Prostate gland (tissue), 2 donors: Measurements from ENCODE around the gene TNNC2. TPM values are rescaled to one million over a fixed set of nuclear protein-coding genes. Genes with fewer than 3 reads are reported as not detected.

Experiments used
- DNase-seq: peaks from one replicate; pipeline ENCODE4 v3.0.0-alpha.2; 2019; ENCODE audit warnings: low spot score
- H3K27ac ChIP-seq, 2 donors: fragments of 200-600 bp; sonication (generic); 2 replicates each; pipeline ENCODE4 v1.5.1; 2017 to 2019
- H3K27me3 ChIP-seq: fragments of 200-600 bp; sonication (generic); replicated peaks from 2 replicates; pipeline ENCODE4 v1.5.1; 2019; ENCODE audit not compliant: insufficient read depth
- H3K36me3 ChIP-seq, 2 donors: fragments of 200-600 bp; sonication (generic); 1 replicate in 1 of 2; 2 replicates in 1 of 2; pipeline versions ENCODE4 v1.5.1 to v1.8.1; 2017 to 2019
- H3K4me1 ChIP-seq: fragments of 200-600 bp; sonication (generic); replicated peaks from 2 replicates; pipeline ENCODE4 v1.5.1; 2019
- H3K4me3 ChIP-seq, 2 donors: fragments of 200-600 bp; sonication (generic); 2 replicates each; pipeline ENCODE4 v1.5.1; 2017 to 2019
- H3K9me3 ChIP-seq: fragments of 200-600 bp; sonication (generic); 2 replicates; pipeline ENCODE4 v1.5.1; 2017
- CTCF ChIP-seq, 4 experiments: fragments of 200-600 bp in 2 of 4; fragments of 450-650 bp in 2 of 4; sonication (generic) in 2 of 4; IDR thresholded peaks; 1 replicate in 3 of 4; 2 replicates in 1 of 4; pipeline ENCODE4 v1.5.1; 2016 to 2019; ENCODE audit warnings: antibody characterized with exemption in 4 of 4, mild to moderate bottlenecking in 2 of 4, moderate library complexity in 2 of 4
- POLR2A ChIP-seq: fragments of 450-650 bp; IDR thresholded peaks from one replicate; pipeline ENCODE4 v1.6.1; 2016; ENCODE audit warnings: antibody characterized with exemption, mild to moderate bottlenecking
- POLR2AphosphoS5 ChIP-seq: sonication (generic); formaldehyde crosslinking; IDR thresholded peaks from one replicate; pipeline ENCODE4 v1.6.1; 2017; ENCODE audit warnings: antibody characterized with exemption
- WGBS: methylation state at CpG from one replicate; pipeline ENCODE4 v1.1.5; 2018; 5-methylcytosine and 5-hydroxymethylcytosine counted together
- intact Hi-C: fragments of 100-400 bp; cut with DNase I; formaldehyde crosslinking; loops from one replicate; pipeline ENCODE4 v1.14.2; 2022
- total RNA-seq, 2 donors: library from RNA; depleted of rRNA; stranded (reverse); fragments of >200 nt; gene quantifications; one replicate each; pipeline ENCODE4 v1.1.0, GENCODE V29; 2016

Gene TNNC2
- total RNA-seq, 2 donors from 2014 or later, result 2.1 to 3.0 TPM

DNA sequence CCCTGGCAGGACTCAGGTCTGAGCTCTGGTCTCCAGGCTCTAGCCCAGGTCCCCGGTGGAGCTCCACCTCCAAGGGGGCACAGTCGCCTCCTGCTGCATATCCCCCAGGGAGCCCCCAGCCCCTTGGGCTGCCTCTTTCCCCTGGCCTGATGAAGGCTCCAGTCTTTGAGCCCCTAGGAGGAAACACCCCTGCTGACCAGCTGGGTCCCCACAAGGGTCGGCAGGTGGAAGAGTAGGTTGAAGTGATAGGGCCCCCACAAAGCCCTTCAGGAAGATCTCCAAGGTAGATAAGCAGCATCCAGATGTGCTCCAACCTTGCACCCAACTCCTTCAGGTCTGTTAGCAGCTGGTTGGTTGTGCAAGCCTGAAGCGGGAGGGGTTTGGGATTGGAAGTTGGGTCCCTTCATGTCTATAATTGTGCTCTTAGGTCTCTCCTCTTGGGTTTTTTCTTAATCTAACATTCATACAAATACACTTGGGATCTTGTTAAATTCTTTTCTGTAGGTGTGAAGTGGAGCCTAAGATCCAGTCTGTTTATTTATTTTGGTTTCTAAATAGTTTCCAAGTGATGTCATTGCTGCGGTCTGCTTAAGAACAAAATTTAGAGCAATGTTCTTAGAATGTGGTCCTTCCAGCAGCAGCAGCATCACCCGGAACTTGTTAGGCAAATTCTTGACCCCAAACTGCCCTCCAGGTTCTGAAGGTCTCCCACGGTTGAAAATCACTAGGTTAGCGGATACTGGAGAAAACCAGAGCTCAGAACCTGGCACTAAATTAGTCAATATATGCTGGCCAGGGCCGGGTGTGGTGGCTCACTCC lies 9.5 kb downstream of the TNNC2 start:
- Histone ChIP-seq H3K4me1 (peaks cover 3% of the 10 kb centered on the region), H3K27me3 (no peaks in the 10 kb centered on the region), H3K9me3 (no peaks in the 10 kb centered on the region), H3K36me3 (no peaks in the 10 kb centered on the region), H3K4me3 (no peak overlapping the region), H3K27ac (no peak overlapping the region)
- 59% methylated on average over 7 of the region's 9 CpGs for WGBS
- no peak for TF ChIP-seq POLR2A
- no peak for TF ChIP-seq CTCF (IDR thresholded peaks at IDR 0.05)
- TF ChIP-seq POLR2AphosphoS5, result no peak
- no peak for DNase-seq
- intact Hi-C loops, result no loop called here

DNA sequence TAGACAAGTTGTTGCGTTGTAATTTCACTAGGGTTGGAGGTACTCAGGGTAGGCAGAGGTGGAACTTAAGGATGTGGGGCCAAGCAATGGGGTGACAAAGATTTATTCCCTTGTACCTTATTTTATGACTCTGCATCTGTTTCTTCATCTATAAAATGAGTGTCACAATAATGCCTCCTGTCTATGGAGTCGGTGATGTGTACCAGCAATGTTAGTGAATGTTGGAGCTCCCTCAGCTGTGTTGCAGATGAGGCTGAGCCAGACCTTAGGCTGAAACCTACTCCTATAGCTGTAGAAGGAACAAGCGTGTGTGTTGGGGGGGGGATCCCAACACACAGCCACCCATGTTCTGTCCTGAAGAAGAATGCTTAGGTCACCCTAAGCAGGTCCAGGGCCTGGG lies 10.2 kb downstream of the TNNC2 start:
- no peak for TF ChIP-seq CTCF (IDR thresholded peaks at IDR 0.05)
- TF ChIP-seq POLR2AphosphoS5, result no peak
- TF ChIP-seq POLR2A, result no peak
- Histone ChIP-seq H3K27ac (no peak overlapping the region), H3K36me3 (no peaks in the 10 kb centered on the region), H3K4me3 (no peak overlapping the region), H3K9me3 (no peaks in the 10 kb centered on the region), H3K4me1 (peaks cover 4% of the 10 kb centered on the region), H3K27me3 (no peaks in the 10 kb centered on the region)
- no peak for DNase-seq
- intact Hi-C loops, result no loop called here
- WGBS, result 76% methylated on average over 3 of the region's 3 CpGs

GRCh38 chr20:45814314-45814713 lies 12.8 kb downstream of the TNNC2 start:
- DNase-seq, result no peak
- Histone ChIP-seq H3K27ac (no peak overlapping the region), H3K36me3 (no peaks in the 10 kb centered on the region), H3K4me1 (peaks cover 4% of the 10 kb centered on the region), H3K9me3 (no peaks in the 10 kb centered on the region), H3K27me3 (no peaks in the 10 kb centered on the region), H3K4me3 (no peak overlapping the region)
- intact Hi-C loops, result no loop called here
- no peak for TF ChIP-seq POLR2AphosphoS5
- WGBS, result 90% methylated on average over 3 of the region's 3 CpGs

DNA sequence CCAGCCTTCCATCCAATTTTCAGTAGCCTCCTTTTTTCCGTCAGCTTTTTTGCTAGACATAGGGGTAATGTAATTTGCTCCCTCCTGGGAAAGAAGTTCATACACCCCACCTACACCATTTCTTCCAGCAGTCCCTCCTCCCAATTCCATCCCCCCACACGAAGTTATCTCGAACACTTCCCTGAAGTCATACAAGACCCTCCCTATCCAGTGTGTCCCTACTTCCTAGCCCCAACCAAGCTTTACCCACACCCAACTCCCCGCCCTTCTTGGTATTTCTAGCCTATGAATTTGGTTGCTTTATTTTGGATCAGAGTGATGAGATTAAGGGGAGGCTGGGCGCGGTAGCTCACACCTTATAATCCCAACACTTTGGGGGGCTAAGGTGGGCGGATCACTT lies 13.6 kb downstream of the TNNC2 start:
- WGBS, result 68% methylated on average over 7 of the region's 7 CpGs
- TF ChIP-seq POLR2A, result no peak
- TF ChIP-seq CTCF (IDR thresholded peaks at IDR 0.05), result no peak
- TF ChIP-seq POLR2AphosphoS5, result no peak
- DNase-seq, result no peak
- Histone ChIP-seq H3K4me3 (no peak overlapping the region), H3K9me3 (no peaks in the 10 kb centered on the region), H3K27ac (no peak overlapping the region), H3K27me3 (no peaks in the 10 kb centered on the region), H3K4me1 (peaks cover 4% of the 10 kb centered on the region), H3K36me3 (no peaks in the 10 kb centered on the region)
- intact Hi-C loops, result no loop called here

DNA sequence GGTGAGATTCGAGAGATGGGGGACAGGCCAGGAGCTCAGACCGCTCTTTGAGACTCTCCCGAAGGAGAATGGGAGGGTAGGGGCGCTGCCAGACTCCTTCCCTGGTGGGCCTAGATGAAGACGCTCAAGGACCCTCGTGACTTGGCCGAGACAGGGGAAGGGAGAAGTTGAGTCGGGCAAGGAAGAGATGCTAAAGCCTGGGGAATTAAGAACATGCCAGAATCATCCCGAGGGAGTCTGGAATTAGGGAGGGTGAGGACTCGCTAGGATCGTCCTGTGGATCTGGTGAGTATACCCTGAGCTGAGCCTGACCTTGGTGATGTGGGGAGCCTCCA lies 14.1 kb downstream of the TNNC2 start:
- H3K27me3 ChIP-seq, result no peaks in the 10 kb centered on the region
- no peak for DNase-seq
- H3K4me3 ChIP-seq, result peak overlapping the region; percentile 28 to 45
- intact Hi-C loops, result no loop called here
- peaks cover 4% of the 10 kb centered on the region for H3K4me1 ChIP-seq
- H3K36me3 ChIP-seq, result no peaks in the 10 kb centered on the region
- WGBS, result 5% methylated on average over 11 of the region's 11 CpGs
- H3K9me3 ChIP-seq, result no peaks in the 10 kb centered on the region
- TF ChIP-seq CTCF (IDR thresholded peaks at IDR 0.05) (no peak), POLR2AphosphoS5 (no peak), POLR2A (no peak)
- no peak overlapping the region for H3K27ac ChIP-seq
